Ovary (tissue), 3 donors: ENCODE data around the gene LYPLA2.

Experiments used
- CTCF ChIP-seq, 3 donors: fragments of 450-650 bp in 2 of 3; fragments of 200-600 bp in 1 of 3; IDR thresholded peaks; one replicate each; pipeline versions ENCODE4 v1.5.1 to v1.8.0; 2016 to 2022; ENCODE audit warnings: antibody characterized with exemption in 3 of 3, mild to moderate bottlenecking in 1 of 3
- EP300 ChIP-seq: sonication (generic); formaldehyde crosslinking; IDR thresholded peaks from one replicate; pipeline ENCODE4 v1.6.1; 2017; ENCODE audit warnings: antibody characterized with exemption
- POLR2A ChIP-seq: fragments of 450-650 bp; IDR thresholded peaks from one replicate; pipeline ENCODE4 v1.6.1; 2017; ENCODE audit warnings: antibody characterized with exemption, mild to moderate bottlenecking, moderate library complexity
- donor health status: DM: no; HTN: no; CAD: no.

- TF ChIP-seq CTCF (IDR thresholded peaks at IDR 0.05) = no peak
- TF ChIP-seq POLR2A = no peak
- TF ChIP-seq EP300 = no peak
These were observed 14.7 kb upstream of the LYPLA2 start for GRCh38 chr1:23776217-23776616.
